ENCODE results near the gene CDH23. TPM values are rescaled to one million over a fixed set of nuclear protein-coding genes. Genes with fewer than 3 reads are reported as not detected.

Gene CDH23
- total and polyA plus RNA-seq, 2 of the 8 experiments (the other 6 are each of a cell fraction or from before 2014, with no cell fraction given): 1.9 to 4.9 TPM

- Histone ChIP-seq H2BK12ac (ENCODE audit: low read depth, low read length) (0 out of 2 replicates have a peak overlapping the region, but pooled peaks have one; percentile 14), H3K36me3 (ENCODE audit: control insufficient read depth in 2 of 4, insufficient read depth in 4 of 4, low read length in 3 of 4) (no peaks in the 10 kb centered on the region), H2BK15ac (ENCODE audit: low read length) (no peak overlapping the region), H3K14ac (ENCODE audit: insufficient read length) (no peak overlapping the region), H4K5ac (ENCODE audit: insufficient read length, low read depth, low read length) (no peak overlapping the region), H2BK20ac (ENCODE audit: low read length) (no peak overlapping the region), H3K9ac (replicated peaks in 1 of 4; ENCODE audit: extremely low read depth in 1 of 4, low read depth in 3 of 4, low read length in 3 of 4) (no peak overlapping the region), H3K27me3 (replicated peaks in 1 of 4; ENCODE audit: control insufficient read depth in 3 of 4, extremely low read depth in 1 of 4, insufficient read depth in 3 of 4, low read length in 3 of 4) (no peaks in the 10 kb centered on the region; a peak in 2 of 7 replicates), H4K20me1 (replicated peaks in 1 of 2; ENCODE audit: control insufficient read depth in 1 of 2, insufficient read depth in 2 of 2, low read length in 2 of 2) (no peaks in the 10 kb centered on the region), H3K18ac (ENCODE audit: extremely low read depth, low read length) (no peak overlapping the region), H3K79me2 (ENCODE audit: control insufficient read depth in 1 of 2, insufficient read depth in 2 of 2, low read length in 2 of 2) (no peaks in the 10 kb centered on the region), H2AK5ac (ENCODE audit: low read depth, low read length) (0 out of 2 replicates have a peak overlapping the region, but pooled peaks have one; percentile 34), H3K79me1 (ENCODE audit: low read depth, low read length) (no peaks in the 10 kb centered on the region), H3K4me2 (ENCODE audit: insufficient read depth in 1 of 2, low read depth in 2 of 2, low read length in 2 of 2) (no peak overlapping the region), H3K4ac (replicated peaks; ENCODE audit: insufficient read length, low read depth, low read length) (no peak overlapping the region), H4K91ac (replicated peaks; ENCODE audit: insufficient read length, low read length) (no peak overlapping the region), H3K9me3 (ENCODE audit: insufficient read depth in 2 of 2, low read depth in 1 of 2, low read length in 1 of 2) (no peaks in the 10 kb centered on the region), H2AFZ (ENCODE audit: low read length) (no peak overlapping the region), H2BK5ac (ENCODE audit: low read depth, low read length) (no peak overlapping the region), H3K27ac (ENCODE audit: low read depth, low read length) (no peak overlapping the region), H3K4me1 (replicated peaks in 1 of 4; ENCODE audit: control insufficient read depth in 3 of 4, insufficient read depth in 4 of 4, low read length in 3 of 4) (no peaks in the 10 kb centered on the region; a peak in 1 of 7 replicates), H3K23me2 (ENCODE audit: low read depth, low read length) (no peaks in the 10 kb centered on the region), H3K56ac (replicated peaks; ENCODE audit: insufficient read length, low read depth, low read length) (no peak overlapping the region), H3K4me3 (ENCODE audit: extremely low read depth in 1 of 4, insufficient read depth in 2 of 4, low read depth in 3 of 4, low read length in 4 of 4) (no peak overlapping the region), H3K23ac (ENCODE audit: insufficient read length) (no peak overlapping the region), H4K8ac (ENCODE audit: extremely low read depth, insufficient read depth, low read length) (no peak overlapping the region), H2BK120ac (replicated peaks; ENCODE audit: low read depth, low read length) (no peak overlapping the region)
- POLR2A ChIA-PET (ENCODE audit: partially characterized antibody): no interaction called here
- FAIRE-seq: no peak
- no peak for DNase-seq (ENCODE audit: low read depth in 1 of 2, low spot score in 2 of 2)
- 81% methylated on average over 3 of the region's 3 CpGs; no CpG with 5 or more reads in 1 of the 2 experiments for WGBS, 2 experiments (ENCODE audit: extremely low coverage in 1 of 2, insufficient coverage in 1 of 2, insufficient read length in 1 of 2, insufficient replicate concordance in 2 of 2, low coverage in 1 of 2, low lambda C conversion rate in 2 of 2, missing lambda C conversion rate in 1 of 2)
- CTCF ChIA-PET (ENCODE audit: partially characterized antibody): interaction anchor here (1.0 to 28.0 kb wide), 9 partner anchors 9 to 467 kb away, joined by 3 to 401 read pairs (median 4); partner anchors contain the start of gene SLC29A3
- TF ChIP-seq E2F6 (IDR thresholded peaks at IDR 0.05): no peak
- TF ChIP-seq CBX8 (IDR thresholded peaks at IDR 0.05; ENCODE audit: borderline replicate concordance, low read depth, low read length): no peak
- no peak for TF ChIP-seq SIX5 (IDR thresholded peaks at IDR 0.05; ENCODE audit: low read depth, low read length)
Measured at GRCh38 chr10:71370031-71370430, 26.7 kb upstream of the CDH23 start.
